Measurements from ENCODE around the gene DNAH11.

DNA sequence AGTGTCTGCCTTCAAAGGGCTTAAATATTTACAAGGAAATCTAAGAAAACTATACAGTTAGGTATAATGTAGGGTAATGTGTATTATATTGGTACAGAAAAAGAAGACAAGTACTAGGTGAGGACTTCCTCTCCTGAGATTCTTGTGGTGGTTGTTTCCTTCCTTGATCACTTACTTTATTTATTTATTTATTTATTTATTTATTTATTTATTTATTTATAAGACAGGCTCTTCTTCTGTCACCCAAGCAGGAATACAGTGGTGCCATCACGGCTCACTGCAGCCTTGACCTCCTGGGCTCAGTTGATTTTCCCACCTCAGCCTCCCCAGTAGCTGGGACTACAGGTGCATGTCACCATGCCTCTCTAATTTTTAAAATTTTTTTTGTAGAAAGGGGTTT is 18.2 kb upstream of the DNAH11 start:
- TF ChIP-seq, protein P1, sequence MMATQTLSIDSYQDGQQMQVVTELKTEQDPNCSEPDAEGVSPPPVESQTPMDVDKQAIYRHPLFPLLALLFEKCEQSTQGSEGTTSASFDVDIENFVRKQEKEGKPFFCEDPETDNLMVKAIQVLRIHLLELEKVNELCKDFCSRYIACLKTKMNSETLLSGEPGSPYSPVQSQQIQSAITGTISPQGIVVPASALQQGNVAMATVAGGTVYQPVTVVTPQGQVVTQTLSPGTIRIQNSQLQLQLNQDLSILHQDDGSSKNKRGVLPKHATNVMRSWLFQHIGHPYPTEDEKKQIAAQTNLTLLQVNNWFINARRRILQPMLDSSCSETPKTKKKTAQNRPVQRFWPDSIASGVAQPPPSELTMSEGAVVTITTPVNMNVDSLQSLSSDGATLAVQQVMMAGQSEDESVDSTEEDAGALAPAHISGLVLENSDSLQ (IDR thresholded peaks at IDR 0.05) = no peak
- no peak for TF ChIP-seq HDGF (IDR thresholded peaks at IDR 0.05; ENCODE audit: borderline replicate concordance)
- no peak for TF ChIP-seq L3MBTL2 (conservative IDR thresholded peaks at IDR 0.05)
- no peak for TF ChIP-seq NFRKB (IDR thresholded peaks at IDR 0.05)
- TF ChIP-seq SP1 (IDR thresholded peaks at IDR 0.05) = no peak
- no peak for TF ChIP-seq BHLHE40 (IDR thresholded peaks at IDR 0.05; ENCODE audit: borderline replicate concordance)
- TF ChIP-seq FOXA1 (IDR thresholded peaks at IDR 0.05) = no peak
- TF ChIP-seq TARDBP (IDR thresholded peaks at IDR 0.05) = no peak
- TF ChIP-seq FOXM1 (IDR thresholded peaks at IDR 0.05; ENCODE audit: borderline replicate concordance) = no peak
